ENCODE data around the gene CC2D1B.

The CC2D1B gene

DNA sequence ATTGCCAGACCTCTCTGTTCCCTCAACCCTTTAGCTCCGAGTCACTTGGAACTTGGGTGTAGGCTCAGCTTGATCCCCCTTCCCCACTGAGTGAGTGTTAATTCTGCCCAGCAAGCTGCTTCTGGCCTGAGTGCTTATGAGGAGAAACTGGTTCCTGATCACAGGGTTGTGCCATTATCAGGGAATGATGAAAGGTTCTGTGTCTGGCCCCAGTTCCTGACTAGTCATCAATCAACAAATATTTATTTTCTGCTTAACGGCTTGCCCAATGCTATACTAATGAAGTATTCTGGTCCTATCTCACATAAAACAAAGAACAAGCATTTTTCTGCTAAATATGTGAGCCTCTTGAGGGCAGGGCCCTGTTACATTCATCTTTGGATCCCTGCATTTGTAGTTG, 20.8 kb downstream of the CC2D1B start:
- no peak overlapping the region for H3K4me3 ChIP-seq (ENCODE audit: low read depth, low read length)
- POLR2A ChIA-PET: no interaction called here
- DNase-seq (ENCODE audit: low read depth, low spot score): no peak
- TF ChIP-seq, protein P1, sequence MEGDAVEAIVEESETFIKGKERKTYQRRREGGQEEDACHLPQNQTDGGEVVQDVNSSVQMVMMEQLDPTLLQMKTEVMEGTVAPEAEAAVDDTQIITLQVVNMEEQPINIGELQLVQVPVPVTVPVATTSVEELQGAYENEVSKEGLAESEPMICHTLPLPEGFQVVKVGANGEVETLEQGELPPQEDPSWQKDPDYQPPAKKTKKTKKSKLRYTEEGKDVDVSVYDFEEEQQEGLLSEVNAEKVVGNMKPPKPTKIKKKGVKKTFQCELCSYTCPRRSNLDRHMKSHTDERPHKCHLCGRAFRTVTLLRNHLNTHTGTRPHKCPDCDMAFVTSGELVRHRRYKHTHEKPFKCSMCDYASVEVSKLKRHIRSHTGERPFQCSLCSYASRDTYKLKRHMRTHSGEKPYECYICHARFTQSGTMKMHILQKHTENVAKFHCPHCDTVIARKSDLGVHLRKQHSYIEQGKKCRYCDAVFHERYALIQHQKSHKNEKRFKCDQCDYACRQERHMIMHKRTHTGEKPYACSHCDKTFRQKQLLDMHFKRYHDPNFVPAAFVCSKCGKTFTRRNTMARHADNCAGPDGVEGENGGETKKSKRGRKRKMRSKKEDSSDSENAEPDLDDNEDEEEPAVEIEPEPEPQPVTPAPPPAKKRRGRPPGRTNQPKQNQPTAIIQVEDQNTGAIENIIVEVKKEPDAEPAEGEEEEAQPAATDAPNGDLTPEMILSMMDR (IDR thresholded peaks at IDR 0.05; ENCODE audit: insufficient read depth, low read length, missing control alignments): no peak
- CTCF ChIA-PET: interaction anchor here (1.0 to 1.3 kb wide), 2 partner anchors 49 to 215 kb away, joined by 3 to 6 read pairs; no protein-coding TSS in a partner anchor

GRCh38 chr1:52343979-52344378, 22.0 kb downstream of the CC2D1B start:
- no peak overlapping the region for H3K4me3 ChIP-seq (ENCODE audit: low read depth, low read length)
- CTCF ChIA-PET: interaction anchor here (0.7 to 1.3 kb wide), 2 partner anchors 47 to 216 kb away, joined by 4 to 6 read pairs; no protein-coding TSS in a partner anchor
- TF ChIP-seq, protein P1 (IDR thresholded peaks at IDR 0.05; ENCODE audit: insufficient read depth, low read length, missing control alignments): no peak
- POLR2A ChIA-PET: no interaction called here
- no peak for DNase-seq (ENCODE audit: low read depth, low spot score)

- DNase-seq (ENCODE audit: low read depth, low spot score): no peak
- ChIA-PET CTCF (interaction anchor here (1.2 to 2.0 kb wide), 3 partner anchors 10 to 214 kb away, joined by 4 to 8 read pairs (median 6); no protein-coding TSS in a partner anchor), POLR2A (no interaction called here)
- TF ChIP-seq, protein P1 (IDR thresholded peaks at IDR 0.05; ENCODE audit: insufficient read depth, low read length, missing control alignments): no peak
- H3K4me3 ChIP-seq (ENCODE audit: low read depth, low read length): no peak overlapping the region
Measured at GRCh38 chr1:52341655-52342260, 24.2 kb downstream of the CC2D1B start.

DNA sequence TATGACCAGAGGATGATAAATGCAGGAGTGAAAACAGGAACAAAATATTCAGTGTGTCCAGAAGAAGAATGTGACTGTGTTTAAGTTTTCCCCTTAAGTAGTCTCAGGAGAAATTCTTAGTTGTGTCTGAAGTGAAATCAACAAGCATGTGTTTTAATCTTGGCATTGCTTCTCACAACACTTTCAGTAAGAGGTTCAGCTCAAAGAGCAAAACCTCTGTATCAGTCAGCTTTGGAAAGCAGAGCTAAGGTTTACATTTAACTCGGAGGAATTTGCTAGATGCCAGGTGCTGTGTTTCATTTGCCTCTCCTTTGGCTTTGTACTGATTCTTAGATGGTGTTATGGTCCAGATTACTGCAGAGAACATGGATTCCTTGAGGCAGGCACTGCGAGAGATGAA, 28.6 kb downstream of the CC2D1B start:
- no peak for DNase-seq (ENCODE audit: low read depth, low spot score)
- H3K4me3 ChIP-seq (ENCODE audit: low read depth, low read length): no peak overlapping the region
- TF ChIP-seq, protein P1 (IDR thresholded peaks at IDR 0.05; ENCODE audit: insufficient read depth, low read length, missing control alignments): no peak
- ChIA-PET POLR2A (no interaction called here), CTCF (no interaction called here)

DNA sequence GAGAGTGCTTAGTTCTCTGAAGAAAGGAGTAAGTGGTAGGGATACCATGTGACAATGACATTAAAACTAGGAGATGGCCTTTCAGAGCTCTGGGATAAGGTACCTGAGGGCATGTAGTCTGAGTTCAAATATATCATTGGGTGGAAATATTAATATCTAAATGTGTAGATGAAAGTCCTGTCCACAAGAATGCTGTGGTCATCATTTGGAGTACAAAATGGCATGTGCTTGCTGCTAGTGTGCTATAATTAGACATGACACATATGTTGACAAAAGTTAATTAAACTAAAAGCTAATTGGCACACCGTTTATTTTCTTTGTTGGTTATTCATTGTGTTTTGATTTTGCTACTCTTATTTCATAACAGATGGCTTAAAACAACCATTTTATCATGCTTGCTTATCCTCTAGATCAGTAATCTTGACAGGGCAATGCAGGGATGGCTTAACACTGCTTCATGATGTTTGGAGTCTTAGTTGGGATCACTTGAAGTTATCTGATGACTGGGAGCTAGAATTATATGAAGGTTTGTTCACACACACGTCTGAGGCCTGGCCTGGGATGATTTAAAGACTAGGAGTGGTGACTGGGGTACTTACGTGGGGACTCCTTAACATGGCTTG, 31.0 kb downstream of the CC2D1B start:
- TF ChIP-seq, protein P1 (IDR thresholded peaks at IDR 0.05; ENCODE audit: insufficient read depth, low read length, missing control alignments): no peak
- CTCF ChIA-PET: interaction anchor here (1.0 to 1.2 kb wide), 2 partner anchors 13 to 14 kb away, joined by 3 to 6 read pairs; no protein-coding TSS in a partner anchor
- no peak overlapping the region for H3K4me3 ChIP-seq (ENCODE audit: low read depth, low read length)
- DNase-seq (ENCODE audit: low read depth, low spot score): no peak
- POLR2A ChIA-PET: no interaction called here

DNA sequence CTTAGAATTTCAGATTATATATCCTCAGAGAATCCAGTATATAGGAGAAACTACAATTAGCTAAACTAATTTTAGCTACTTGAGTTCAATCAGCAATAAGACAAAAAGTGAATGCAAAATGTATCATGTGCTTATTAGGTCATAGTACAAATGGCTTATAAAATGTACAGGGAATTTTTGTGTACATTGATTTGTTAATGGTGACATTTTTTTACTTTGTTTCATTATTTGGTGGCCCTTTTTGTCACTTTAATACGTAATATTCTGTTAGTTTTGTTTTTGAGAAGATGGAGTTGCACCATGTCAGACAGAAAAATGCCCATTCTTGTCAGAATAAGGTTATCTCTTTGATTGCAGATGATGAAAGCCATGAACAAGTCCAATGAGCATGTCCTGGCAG, 33.6 kb downstream of the CC2D1B start:
- TF ChIP-seq, protein P1 (IDR thresholded peaks at IDR 0.05; ENCODE audit: insufficient read depth, low read length, missing control alignments): no peak
- POLR2A ChIA-PET: no interaction called here
- no peak overlapping the region for H3K4me3 ChIP-seq (ENCODE audit: low read depth, low read length)
- DNase-seq (ENCODE audit: low read depth, low spot score): no peak
- CTCF ChIA-PET: interaction anchor here (1.0 kb wide), 1 partner anchor 19 kb away, joined by 3 read pairs; no protein-coding TSS in a partner anchor
